Measurements from ENCODE around the gene FURIN.
"Not testable (repeated sequence)": the region's sequence is repeated elsewhere in the genome, so short reads cannot be mapped to it uniquely, and the experiment has no call there.

Gene FURIN

GRCh38 chr15:90903733-90904536 is 35.5 kb downstream of the FURIN start:
- no peak for DNase-seq

- no peak for DNase-seq
Measured at GRCh38 chr15:90904746-90905145, 36.4 kb downstream of the FURIN start.

GRCh38 chr15:90905306-90906180 is 37.2 kb downstream of the FURIN start:
- DNase-seq = no peak

- no peak for DNase-seq
Measured at GRCh38 chr15:90906181-90906849, 37.9 kb downstream of the FURIN start.

GRCh38 chr15:90907051-90907660 is 38.8 kb downstream of the FURIN start:
- DNase-seq = no peak

- no peak for DNase-seq
Measured at GRCh38 chr15:90907838-90908507, 39.6 kb downstream of the FURIN start.

GRCh38 chr15:90909449-90909848 is 41.1 kb downstream of the FURIN start:
- not testable (repeated sequence) for DNase-seq

- no peak for DNase-seq
Measured at GRCh38 chr15:90909976-90910375, 41.6 kb downstream of the FURIN start.

GRCh38 chr15:90910441-90911301 is 42.3 kb downstream of the FURIN start:
- DNase-seq = no peak

- no peak for DNase-seq
Measured at GRCh38 chr15:90911302-90911623, 42.9 kb downstream of the FURIN start.

- no peak for DNase-seq
Measured at GRCh38 chr15:90911906-90912769, 43.8 kb downstream of the FURIN start.

GRCh38 chr15:90912770-90913075 is 44.3 kb downstream of the FURIN start:
- no peak for DNase-seq

GRCh38 chr15:90913398-90913944 is 45.1 kb downstream of the FURIN start:
- no peak for DNase-seq

GRCh38 chr15:90914305-90915080 is 46.1 kb downstream of the FURIN start:
- DNase-seq = no peak

- DNase-seq = no peak
Measured at GRCh38 chr15:90915216-90915807, 46.9 kb downstream of the FURIN start.

GRCh38 chr15:90915808-90916440 is 47.5 kb downstream of the FURIN start:
- peak; percentile 18 for DNase-seq

GRCh38 chr15:90916461-90916860 is 48.1 kb downstream of the FURIN start:
- DNase-seq = no peak

- no peak for DNase-seq
Measured at GRCh38 chr15:90917569-90917968, 49.2 kb downstream of the FURIN start.

Measured in CD4-positive, alpha-beta T cell treated with Interleukin-21 for 1 hour (primary cell).